PC-3 (cell line): ENCODE results near the gene SAMD11. TPM values are rescaled to one million over a fixed set of nuclear protein-coding genes. Genes with fewer than 3 reads are reported as not detected.

Source experiments
- ATAC-seq: fragments of 200-7000 bp; cut with Tn5 transposase; 2 replicates; pipeline ENCODE4 v1.9.1; 2020; ENCODE audit warnings: mild to moderate bottlenecking, moderate library complexity
- BruUV-seq: library from RNA; stranded (reverse); fragments of 400-500 nt; replicated peaks from 2 replicates; lab custom pipeline; 2021; lab: Mats Ljungman, UMichigan
- CTCF ChIA-PET: fragments of 300-600 bp; sonication (Branson Sonifier 250); formaldehyde crosslinking; loops from one replicate; lab custom pipeline; 2022; ENCODE audit warnings: antibody characterized with exemption; lab: Charles Lee
- POLR2A ChIA-PET: fragments of 300-600 bp; sonication (Branson Sonifier 250); formaldehyde crosslinking; loops from one replicate; lab custom pipeline; 2022; ENCODE audit warnings: antibody characterized with exemption; ENCODE audit not compliant: unreplicated experiment; lab: Charles Lee
- DNase-seq: peaks from one replicate; pipeline ENCODE4 v3.0.0-alpha.2; 2015
- H2AFZ ChIP-seq: fragments of 300-600 bp; sonication (generic); 2 replicates; pipeline ENCODE4 v1.6.0; 2016; ENCODE audit warnings: antibody characterized with exemption, low read length
- H3F3A ChIP-seq: fragments of 300-600 bp; sonication (generic); one replicate; pipeline ENCODE4 v1.6.0; 2017; ENCODE audit warnings: antibody characterized with exemption, low read length, control low read depth, mild to moderate bottlenecking; ENCODE audit not compliant: unreplicated experiment
- H3K27ac ChIP-seq: fragments of 300-600 bp; sonication (generic); 2 replicates; pipeline ENCODE4 v1.5.1; 2016; ENCODE audit warnings: mild to moderate bottlenecking, low read length
- H3K27me3 ChIP-seq: fragments of 300-600 bp; sonication (generic); 2 replicates; pipeline ENCODE4 v1.6.1; 2016; ENCODE audit warnings: low read length, mixed read lengths
- H3K36me3 ChIP-seq: fragments of 300-600 bp; sonication (generic); 2 replicates; pipeline ENCODE4 v1.6.1; 2016; ENCODE audit warnings: low read depth, mixed run types, low read length, mixed read lengths
- H3K4me1 ChIP-seq: fragments of 300-600 bp; sonication (generic); 2 replicates; pipeline ENCODE4 v1.5.1; 2016; ENCODE audit warnings: low read length; ENCODE audit not compliant: insufficient read depth
- H3K4me2 ChIP-seq: fragments of 300-600 bp; sonication (generic); 2 replicates; pipeline ENCODE4 v1.6.0; 2016; ENCODE audit warnings: low read length
- H3K4me3 ChIP-seq: fragments of 300-600 bp; sonication (generic); 2 replicates; pipeline ENCODE4 v1.5.1; 2016; ENCODE audit warnings: mild to moderate bottlenecking, low read length, mixed read lengths
- H3K79me2 ChIP-seq: fragments of 300-600 bp; sonication (generic); 2 replicates; pipeline ENCODE4 v1.6.1; 2017; ENCODE audit warnings: low read length, mixed read lengths
- H3K9ac ChIP-seq: fragments of 300-600 bp; sonication (generic); 2 replicates; pipeline ENCODE4 v1.6.0; 2016; ENCODE audit warnings: mild to moderate bottlenecking, low read length
- H3K9me2 ChIP-seq: fragments of 300-600 bp; sonication (generic); replicated peaks from 2 replicates; pipeline ENCODE4 v1.6.1; 2016; ENCODE audit warnings: mixed run types, low read length, mixed read lengths
- H3K9me3 ChIP-seq: fragments of 300-600 bp; sonication (generic); 2 replicates; pipeline ENCODE4 v1.6.1; 2016; ENCODE audit warnings: low read length, mixed read lengths
- H4K20me1 ChIP-seq: fragments of 300-600 bp; sonication (generic); 2 replicates; pipeline ENCODE4 v1.6.1; 2016; ENCODE audit warnings: low read length, mixed read lengths
- CTCF ChIP-seq: fragments of 300-600 bp; sonication (generic); conservative IDR thresholded peaks from 2 replicates; pipeline ENCODE4 v1.5.1; 2017; ENCODE audit warnings: antibody characterized with exemption, low read depth, mild to moderate bottlenecking, low read length
- EZH2 ChIP-seq: fragments of 300-600 bp; sonication (generic); IDR thresholded peaks from one replicate; pipeline ENCODE4 v1.6.1; 2017; ENCODE audit warnings: antibody characterized with exemption, mild to moderate bottlenecking, low read length; ENCODE audit not compliant: unreplicated experiment
- EZH2phosphoT487 ChIP-seq: fragments of 300-600 bp; sonication (generic); IDR thresholded peaks from 2 replicates; pipeline ENCODE4 v1.6.1; 2018; ENCODE audit warnings: mild to moderate bottlenecking, antibody characterized with exemption, low read length, borderline replicate concordance
- intact Hi-C: fragments of 100-400 bp; cut with micrococcal nuclease; formaldehyde crosslinking; loops from 2 replicates; pipeline ENCODE4 v1.9.0; 2023
- total RNA-seq: library from RNA; depleted of rRNA; stranded (reverse); fragments of >200 nt; gene quantifications from 2 replicates; pipeline ENCODE4 v1.2.3, GENCODE V29; 2014

SAMD11 gene
- total RNA-seq, 1 experiment from 2014 or later, result 5.8 TPM

- intact Hi-C loops, result no loop called here
Observed at GRCh38 chr1:925561-926421, 2.1 kb downstream of the SAMD11 start.

GRCh38 chr1:927234-927633 is 3.5 kb downstream of the SAMD11 start:
- H3K27ac ChIP-seq, result no peak overlapping the region
- CTCF ChIA-PET, result no interaction called here
- no peak overlapping the region for H3K9ac ChIP-seq

More at GRCh38 chr1:925561-926421, 2.1 kb downstream of the SAMD11 start:
- no TSS peak for BruUV-seq
- POLR2A ChIA-PET, result no interaction called here
- Histone ChIP-seq H2AFZ (no peak overlapping the region), H3K9me2 (no peaks in the 10 kb centered on the region), H3K27me3 (peaks cover 57% of the 10 kb centered on the region), H3K4me3 (peak overlapping the region; percentile 27; the same call in 1 of the 2 replicates), H3K27ac (no peak overlapping the region), H3F3A (no peaks in the 10 kb centered on the region), H3K4me2 (peak overlapping the region; percentile 16; the same call in 1 of the 2 replicates), H3K9me3 (no peaks in the 10 kb centered on the region), H3K9ac (no peak overlapping the region), H3K4me1 (peaks cover 10% of the 10 kb centered on the region), H3K79me2 (no peaks in the 10 kb centered on the region), H4K20me1 (no peaks in the 10 kb centered on the region), H3K36me3 (no peaks in the 10 kb centered on the region)
- DNase-seq, result no peak
- CTCF ChIA-PET, result interaction anchor here (0.6 kb wide), 1 partner anchor 41 kb away, joined by 5 read pairs; no protein-coding TSS in a partner anchor
- no peak for ATAC-seq
- peak; percentile 70 for TF ChIP-seq EZH2
- TF ChIP-seq CTCF, result no peak
- peak; percentile 54 for TF ChIP-seq EZH2phosphoT487

More at GRCh38 chr1:927234-927633, 3.5 kb downstream of the SAMD11 start:
- H3K4me2 ChIP-seq, result no peak overlapping the region
- H3F3A ChIP-seq, result no peaks in the 10 kb centered on the region
- no peaks in the 10 kb centered on the region for H4K20me1 ChIP-seq
- ATAC-seq, result no peak
- H3K4me3 ChIP-seq, result no peak overlapping the region
- H3K9me2 ChIP-seq, result no peaks in the 10 kb centered on the region
- peaks cover 10% of the 10 kb centered on the region for H3K4me1 ChIP-seq
- no peak overlapping the region for H2AFZ ChIP-seq
- no peak for DNase-seq
- intact Hi-C loops, result no loop called here
- TF ChIP-seq EZH2phosphoT487 (no peak), CTCF (no peak), EZH2 (no peak)
- no TSS peak for BruUV-seq
- no peaks in the 10 kb centered on the region for H3K36me3 ChIP-seq
- H3K9me3 ChIP-seq, result no peaks in the 10 kb centered on the region
- POLR2A ChIA-PET, result no interaction called here
- no peaks in the 10 kb centered on the region for H3K79me2 ChIP-seq
- peaks cover 47% of the 10 kb centered on the region for H3K27me3 ChIP-seq
